B cell (primary cell): ENCODE measurements around the gene CAMTA1.

Source experiments
- EZH2 ChIP-seq: IDR thresholded peaks from 2 replicates; pipeline ENCODE4 v1.6.1; 2012; ENCODE audit warnings: borderline replicate concordance, low read depth, mild to moderate bottlenecking, moderate library complexity, low read length; ENCODE audit not compliant: insufficient read depth, poor library complexity, severe bottlenecking
- TF ChIP-seq, protein P1 (sequence below): fragments of 200-600 bp; IDR thresholded peaks from one replicate; pipeline ENCODE4 v1.8.0; 2022; ENCODE audit warnings: antibody characterized with exemption, mild to moderate bottlenecking

DNA sequence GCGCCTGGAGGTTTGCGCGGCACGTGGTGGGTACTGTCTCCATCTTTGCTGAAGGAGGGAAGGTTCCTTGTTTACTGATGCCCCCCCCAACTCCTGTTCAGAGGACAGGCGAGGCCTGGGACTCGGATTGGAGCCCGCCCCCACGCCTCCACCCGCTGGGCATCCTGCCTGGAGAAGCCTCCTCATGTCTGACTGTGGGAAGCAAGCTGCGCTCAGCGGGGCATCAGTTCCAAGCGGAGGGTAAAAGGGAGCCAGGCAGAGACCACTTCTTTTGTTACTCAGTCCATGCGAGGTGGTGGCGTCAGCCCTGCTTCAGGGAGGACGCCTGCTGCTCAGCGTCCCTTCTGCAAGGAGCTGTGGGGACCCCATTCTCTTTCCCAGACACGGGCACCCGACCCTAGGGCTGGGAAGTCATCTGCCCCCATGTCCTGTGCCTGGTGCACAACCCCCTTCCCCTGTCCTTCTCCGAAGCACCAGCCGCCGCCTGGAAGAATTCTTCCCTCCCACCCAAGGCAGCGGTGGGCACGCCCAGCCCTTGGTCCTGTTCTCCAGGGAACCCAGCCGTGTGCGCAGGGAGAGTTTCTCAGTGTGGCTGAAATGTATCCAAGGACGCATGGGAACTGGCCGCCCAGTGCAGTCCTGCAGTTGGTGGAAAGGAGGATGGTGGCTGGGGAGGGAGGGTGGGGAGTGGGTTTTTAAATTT lies 414.0 kb downstream of the CAMTA1 start:
- TF ChIP-seq, protein P1, sequence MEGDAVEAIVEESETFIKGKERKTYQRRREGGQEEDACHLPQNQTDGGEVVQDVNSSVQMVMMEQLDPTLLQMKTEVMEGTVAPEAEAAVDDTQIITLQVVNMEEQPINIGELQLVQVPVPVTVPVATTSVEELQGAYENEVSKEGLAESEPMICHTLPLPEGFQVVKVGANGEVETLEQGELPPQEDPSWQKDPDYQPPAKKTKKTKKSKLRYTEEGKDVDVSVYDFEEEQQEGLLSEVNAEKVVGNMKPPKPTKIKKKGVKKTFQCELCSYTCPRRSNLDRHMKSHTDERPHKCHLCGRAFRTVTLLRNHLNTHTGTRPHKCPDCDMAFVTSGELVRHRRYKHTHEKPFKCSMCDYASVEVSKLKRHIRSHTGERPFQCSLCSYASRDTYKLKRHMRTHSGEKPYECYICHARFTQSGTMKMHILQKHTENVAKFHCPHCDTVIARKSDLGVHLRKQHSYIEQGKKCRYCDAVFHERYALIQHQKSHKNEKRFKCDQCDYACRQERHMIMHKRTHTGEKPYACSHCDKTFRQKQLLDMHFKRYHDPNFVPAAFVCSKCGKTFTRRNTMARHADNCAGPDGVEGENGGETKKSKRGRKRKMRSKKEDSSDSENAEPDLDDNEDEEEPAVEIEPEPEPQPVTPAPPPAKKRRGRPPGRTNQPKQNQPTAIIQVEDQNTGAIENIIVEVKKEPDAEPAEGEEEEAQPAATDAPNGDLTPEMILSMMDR: no peak
- no peak for TF ChIP-seq EZH2
